IMR-90 (cell line): ENCODE results near the gene ARTN. TPM values are rescaled to one million over a fixed set of nuclear protein-coding genes. Genes with fewer than 3 reads are reported as not detected.

Experiments used
- ATAC-seq: fragments of 200-7000 bp; cut with Tn5 transposase; 2 replicates; pipeline ENCODE4 v1.9.1; 2020; ENCODE audit warnings: low read depth, mild to moderate bottlenecking, moderate library complexity
- BruUV-seq: library from RNA; stranded (reverse); fragments of 400-500 nt; replicated peaks from 2 replicates; lab custom pipeline; 2021; lab: Mats Ljungman, UMichigan
- CTCF ChIA-PET: fragments of 300-600 bp; formaldehyde crosslinking; extraction: SDS; loops from one replicate; lab custom pipeline; 2021; ENCODE audit warnings: antibody characterized with exemption; lab: Yijun Ruan, JAX
- POLR2A ChIA-PET: fragments of 300-600 bp; sonication (Branson Sonifier 250); formaldehyde crosslinking; loops from one replicate; lab custom pipeline; 2022; ENCODE audit warnings: antibody characterized with exemption; ENCODE audit not compliant: unreplicated experiment; lab: Charles Lee
- DNase-seq: peaks from one replicate; pipeline ENCODE4 v3.0.0; 2013
- H2AFZ ChIP-seq: replicated peaks from 2 replicates; pipeline ENCODE3; 2013; ENCODE audit warnings: low read length, mild to moderate bottlenecking; ENCODE audit not compliant: poor library complexity
- H2AK5ac ChIP-seq: 2 replicates; pipeline ENCODE4 v1.6.1; 2013; ENCODE audit warnings: low read depth, low read length, inconsistent platforms
- H2AK9ac ChIP-seq: replicated peaks from 2 replicates; pipeline ENCODE3; 2013; ENCODE audit warnings: mild to moderate bottlenecking, low read depth, low read length, moderate library complexity; ENCODE audit not compliant: poor library complexity
- H2BK120ac ChIP-seq: 2 replicates; pipeline ENCODE4 v1.6.1; 2013; ENCODE audit warnings: low read depth, low read length, inconsistent platforms
- H2BK15ac ChIP-seq: 3 replicates; pipeline ENCODE4 v1.6.1; 2013; ENCODE audit warnings: low read depth, low read length, inconsistent platforms
- H2BK20ac ChIP-seq: 2 replicates; pipeline ENCODE4 v1.6.1; 2013; ENCODE audit warnings: low read depth, mild to moderate bottlenecking, inconsistent platforms, low read length, moderate library complexity
- H2BK5ac ChIP-seq: 2 replicates; pipeline ENCODE4 v1.6.1; 2013; ENCODE audit warnings: mild to moderate bottlenecking, low read depth, low read length, inconsistent platforms; ENCODE audit not compliant: poor library complexity, severe bottlenecking
- H3K14ac ChIP-seq: replicated peaks from 2 replicates; pipeline ENCODE4 v1.6.1; 2013; ENCODE audit warnings: low read depth, low read length, inconsistent platforms
- H3K18ac ChIP-seq: 2 replicates; pipeline ENCODE4 v1.6.1; 2013; ENCODE audit warnings: low read depth, low read length, control low read depth
- H3K23ac ChIP-seq: 2 replicates; pipeline ENCODE4 v1.6.1; 2013; ENCODE audit warnings: low read depth, low read length, inconsistent platforms
- H3K27ac ChIP-seq: 2 replicates; pipeline ENCODE4 v1.5.1; 2013; ENCODE audit warnings: mild to moderate bottlenecking, control low read depth, low read length; ENCODE audit not compliant: insufficient read depth
- H3K27me3 ChIP-seq: 2 replicates; pipeline ENCODE4 v1.6.1; 2013; ENCODE audit warnings: low read length; ENCODE audit not compliant: control insufficient read depth, insufficient read depth
- H3K36me3 ChIP-seq: 2 replicates; pipeline ENCODE4 v1.6.1; 2013; ENCODE audit warnings: low read length, mixed read lengths; ENCODE audit not compliant: control insufficient read depth, insufficient read depth
- H3K4ac ChIP-seq: 2 replicates; pipeline ENCODE4 v1.6.1; 2013; ENCODE audit warnings: low read depth, low read length, inconsistent platforms
- H3K4me1 ChIP-seq: 2 replicates; pipeline ENCODE4 v1.6.1; 2013; ENCODE audit warnings: low read length, mixed read lengths; ENCODE audit not compliant: control insufficient read depth, insufficient read depth
- H3K4me2 ChIP-seq: 2 replicates; pipeline ENCODE4 v1.6.1; 2013; ENCODE audit warnings: low read depth, mild to moderate bottlenecking, control low read depth, low read length, moderate library complexity
- H3K4me3 ChIP-seq: 2 replicates; pipeline ENCODE4 v1.5.1; 2013; ENCODE audit warnings: low read depth, mild to moderate bottlenecking, control low read depth, low read length, moderate library complexity; ENCODE audit not compliant: insufficient read depth
- H3K56ac ChIP-seq: 2 replicates; pipeline ENCODE4 v1.6.1; 2013; ENCODE audit warnings: low read length, inconsistent platforms; ENCODE audit not compliant: insufficient read depth; ENCODE audit errors: extremely low read depth
- H3K79me1 ChIP-seq, 2 experiments: 2 replicates each; pipeline ENCODE4 v1.6.1; 2013; ENCODE audit warnings: low read length in 2 of 2, inconsistent platforms in 1 of 2, low read depth in 1 of 2
- H3K9ac ChIP-seq: 2 replicates; pipeline ENCODE4 v1.6.1; 2013; ENCODE audit warnings: low read depth, low read length, control low read depth
- H3K9me1 ChIP-seq: 2 replicates; pipeline ENCODE4 v1.6.1; 2013; ENCODE audit warnings: low read length, inconsistent platforms; ENCODE audit not compliant: insufficient read depth
- H3K9me3 ChIP-seq: 2 replicates; pipeline ENCODE4 v1.6.1; 2013; ENCODE audit warnings: low read length; ENCODE audit not compliant: control insufficient read depth, insufficient read depth
- H4K20me1 ChIP-seq: 2 replicates; pipeline ENCODE4 v1.6.1; 2013; ENCODE audit warnings: low read length, inconsistent platforms; ENCODE audit not compliant: insufficient read depth
- H4K5ac ChIP-seq: 2 replicates; pipeline ENCODE4 v1.6.1; 2013; ENCODE audit warnings: mild to moderate bottlenecking, low read depth, low read length, control low read depth
- H4K8ac ChIP-seq, 2 experiments: 2 replicates each; pipeline ENCODE4 v1.6.1; 2013; ENCODE audit warnings: low read depth in 2 of 2, low read length in 2 of 2, control low read depth in 1 of 2, inconsistent platforms in 1 of 2
- H4K91ac ChIP-seq: 2 replicates; pipeline ENCODE4 v1.6.1; 2013; ENCODE audit warnings: low read depth, low read length, inconsistent platforms; ENCODE audit not compliant: insufficient read depth
- CHD1 ChIP-seq: IDR thresholded peaks from 2 replicates; pipeline ENCODE4 v1.6.1; 2012; ENCODE audit warnings: low read depth, low read length, improper control_type of control experiment
- CTCF ChIP-seq: conservative IDR thresholded peaks from 2 replicates; pipeline ENCODE4 v1.5.1; 2012; ENCODE audit warnings: mild to moderate bottlenecking, low read depth, low read length, improper control_type of control experiment
- ELK1 ChIP-seq: fragments of 150-350 bp; IDR thresholded peaks from 2 replicates; pipeline ENCODE4 v1.6.1; 2016; ENCODE audit warnings: low read depth, mild to moderate bottlenecking, low read length, moderate library complexity, borderline replicate concordance
- MAZ ChIP-seq: IDR thresholded peaks from 2 replicates; pipeline ENCODE4 v1.6.1; 2012; ENCODE audit warnings: low read depth, mild to moderate bottlenecking, low read length, improper control_type of control experiment, moderate library complexity, borderline replicate concordance
- POLR2A ChIP-seq: IDR thresholded peaks from 2 replicates; pipeline ENCODE4 v1.6.1; 2012; ENCODE audit warnings: mild to moderate bottlenecking, low read depth, low read length
- RAD21 ChIP-seq: IDR thresholded peaks from 2 replicates; pipeline ENCODE4 v1.6.1; 2012; ENCODE audit warnings: low read length, improper control_type of control experiment
- RCOR1 ChIP-seq: IDR thresholded peaks from 2 replicates; pipeline ENCODE4 v1.6.1; 2012; ENCODE audit warnings: mild to moderate bottlenecking, low read length, improper control_type of control experiment; ENCODE audit not compliant: insufficient replicate concordance
- SMC3 ChIP-seq: fragments of 150-350 bp; IDR thresholded peaks from 2 replicates; pipeline ENCODE4 v1.6.1; 2016; ENCODE audit warnings: low read depth, mild to moderate bottlenecking, antibody characterized with exemption, low read length, moderate library complexity
- USF2 ChIP-seq: fragments of 150-350 bp; IDR thresholded peaks from 2 replicates; pipeline ENCODE4 v1.6.1; 2017; ENCODE audit warnings: mild to moderate bottlenecking, antibody characterized with exemption, low read length, low read depth
- WGBS, 2 experiments: methylation state at CpG; one replicate each; pipeline versions ENCODE4 v1.1.5 to v1.1.7; 2013; ENCODE audit warnings: missing lambda C conversion rate in 2 of 2; ENCODE audit not compliant: insufficient read length in 1 of 2; ENCODE audit errors: extremely low coverage in 2 of 2; 5-methylcytosine and 5-hydroxymethylcytosine counted together
- dilution Hi-C: fragments of 300-500 bp; cut with HindIII; formaldehyde crosslinking; loops from one replicate; pipeline ENCODE4 v1.14.3; 2018; ENCODE audit warnings: low sequenced_read_pairs; ENCODE audit not compliant: unreplicated experiment
- in situ Hi-C: fragments of 300-500 bp; cut with MboI; formaldehyde crosslinking; loops from 3 replicates; pipeline ENCODE4 v1.14.3; 2019; ENCODE audit warnings: low sequenced_read_pairs, inconsistent platforms, mixed read lengths
- intact Hi-C: fragments of 100-400 bp; cut with micrococcal nuclease; formaldehyde crosslinking; loops from 2 replicates; pipeline ENCODE4 v1.10.0; 2022
- polyA plus RNA-seq, 3 experiments: library from polyadenylated mRNA; depleted of rRNA; stranded (reverse); fragments of >200 nt; gene quantifications; 2 replicates each; pipeline ENCODE4 v1.2.3, GENCODE V29; 2012; ENCODE audit warnings: low replicate concordance in 1 of 3
- total RNA-seq: library from RNA; depleted of rRNA; stranded (reverse); fragments of >200 nt; gene quantifications from 2 replicates; pipeline ENCODE4 v1.2.3, GENCODE V29; 2012

The ARTN gene
- total and polyA plus RNA-seq, 2 of the 4 experiments (the other 2 are of a cell fraction), result 0.29 TPM; not detected in 1

GRCh38 chr1:43951021-43951985 is 17.7 kb downstream of the ARTN start:
- TF ChIP-seq MAZ (no peak), USF2 (no peak), SMC3 (no peak), RAD21 (no peak), ELK1 (no peak), CHD1 (no peak), POLR2A (no peak), CTCF (no peak), RCOR1 (no peak)
- intact Hi-C loops, result no loop called here
- H3K4me2 ChIP-seq, result no peak overlapping the region
- no peak overlapping the region for H3K14ac ChIP-seq
- DNase-seq (peak; percentile 35), ATAC-seq (no peak)
- in situ Hi-C loops, result loop anchor here (25.0 kb wide), 1 partner anchor 414 kb away; the partner anchor contains the start of gene PTPRF
- no peak overlapping the region for H2AFZ ChIP-seq
- no TSS peak for BruUV-seq
- no peaks in the 10 kb centered on the region for H3K9me3 ChIP-seq
- no peak overlapping the region for H3K27ac ChIP-seq
- ChIA-PET POLR2A (no interaction called here), CTCF (interaction anchor here (1.0 kb wide), 1 partner anchor 16 kb away, joined by 4 read pairs; no protein-coding TSS in a partner anchor)
- peaks cover 8% of the 10 kb centered on the region; the same call in 1 of the 2 replicates for H3K9me1 ChIP-seq
- no peak overlapping the region for H2AK5ac ChIP-seq
- H2AK9ac ChIP-seq, result no peak overlapping the region
- WGBS, 2 experiments, result 100% methylated on average over 2 of the region's 4 CpGs; no CpG with 5 or more reads in 1 of the 2 experiments
- H3K18ac ChIP-seq, result no peak overlapping the region
- no peak overlapping the region for H4K91ac ChIP-seq
- H3K4ac ChIP-seq, result no peak overlapping the region
- no peak overlapping the region for H3K9ac ChIP-seq
- peaks cover 21% of the 10 kb centered on the region for H4K20me1 ChIP-seq
- H2BK5ac ChIP-seq, result no peak overlapping the region
- no peak overlapping the region for H2BK15ac ChIP-seq
- H3K56ac ChIP-seq, result no peak overlapping the region
- H2BK120ac ChIP-seq, result no peak overlapping the region
- dilution Hi-C loops, result no loop called here
- H3K27me3 ChIP-seq, result no peaks in the 10 kb centered on the region
- no peak overlapping the region for H4K5ac ChIP-seq
- H3K79me1 ChIP-seq, result peaks cover 29 to 54% of the 10 kb centered on the region in 2 experiments
- H3K23ac ChIP-seq, result no peak overlapping the region
- H3K4me1 ChIP-seq, result peaks cover 10% of the 10 kb centered on the region
- no peak overlapping the region for H3K4me3 ChIP-seq
- peaks cover 6% of the 10 kb centered on the region for H3K36me3 ChIP-seq
- H2BK20ac ChIP-seq, result no peak overlapping the region
- no peak overlapping the region for H4K8ac ChIP-seq
